ENCODE data around the gene LARP4. TPM values are rescaled to one million over a fixed set of nuclear protein-coding genes. Genes with fewer than 3 reads are reported as not detected.

Gene LARP4
- total and polyA plus RNA-seq, 8 donors: 6.2 to 38.5 (median 29.6) TPM

- no peak for DNase-seq
- TF ChIP-seq, protein P1, sequence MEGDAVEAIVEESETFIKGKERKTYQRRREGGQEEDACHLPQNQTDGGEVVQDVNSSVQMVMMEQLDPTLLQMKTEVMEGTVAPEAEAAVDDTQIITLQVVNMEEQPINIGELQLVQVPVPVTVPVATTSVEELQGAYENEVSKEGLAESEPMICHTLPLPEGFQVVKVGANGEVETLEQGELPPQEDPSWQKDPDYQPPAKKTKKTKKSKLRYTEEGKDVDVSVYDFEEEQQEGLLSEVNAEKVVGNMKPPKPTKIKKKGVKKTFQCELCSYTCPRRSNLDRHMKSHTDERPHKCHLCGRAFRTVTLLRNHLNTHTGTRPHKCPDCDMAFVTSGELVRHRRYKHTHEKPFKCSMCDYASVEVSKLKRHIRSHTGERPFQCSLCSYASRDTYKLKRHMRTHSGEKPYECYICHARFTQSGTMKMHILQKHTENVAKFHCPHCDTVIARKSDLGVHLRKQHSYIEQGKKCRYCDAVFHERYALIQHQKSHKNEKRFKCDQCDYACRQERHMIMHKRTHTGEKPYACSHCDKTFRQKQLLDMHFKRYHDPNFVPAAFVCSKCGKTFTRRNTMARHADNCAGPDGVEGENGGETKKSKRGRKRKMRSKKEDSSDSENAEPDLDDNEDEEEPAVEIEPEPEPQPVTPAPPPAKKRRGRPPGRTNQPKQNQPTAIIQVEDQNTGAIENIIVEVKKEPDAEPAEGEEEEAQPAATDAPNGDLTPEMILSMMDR (IDR thresholded peaks at IDR 0.05): no peak
- intact Hi-C loops (cut with DNase I): no loop called here
- Histone ChIP-seq H3K27me3 (no peaks in the 10 kb centered on the region), H3K4me1 (peaks cover 19 to 30% (median 22%) of the 10 kb centered on the region in 3 donors), H3K4me3 (no peak overlapping the region), H3K27ac (no peak overlapping the region), H3K9me3 (no peaks in the 10 kb centered on the region), H3K36me3 (no peaks in the 10 kb centered on the region)
- 79 to 91% methylated on average over 1 of the region's 1 CpG for WGBS, 2 donors
- no peak for FAIRE-seq
- ATAC-seq: no peak
Observed at GRCh38 chr12:50523772-50524171, 123.1 kb downstream of the LARP4 start.

DNA sequence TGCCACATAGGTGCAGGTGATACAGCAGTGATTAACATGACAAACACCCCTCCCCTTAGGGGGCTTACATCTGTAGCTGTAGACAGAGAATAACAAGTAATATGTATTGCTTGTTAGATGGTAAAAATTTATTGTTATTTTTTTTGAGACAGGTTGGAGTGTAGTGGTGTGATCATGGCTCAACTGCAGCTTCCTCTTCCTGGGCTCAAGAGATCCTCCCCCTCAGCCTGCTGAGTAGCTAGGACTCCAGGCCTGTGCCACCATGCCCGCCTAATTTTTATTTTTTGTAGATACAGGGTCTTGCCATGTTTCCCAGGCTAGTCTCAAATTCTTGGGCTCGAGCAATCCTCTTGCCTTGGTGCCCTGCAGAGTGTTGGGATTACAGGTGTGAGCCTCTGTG lies 123.9 kb downstream of the LARP4 start:
- intact Hi-C loops (cut with DNase I): no loop called here
- Histone ChIP-seq H3K27me3 (no peaks in the 10 kb centered on the region), H3K36me3 (no peaks in the 10 kb centered on the region), H3K4me3 (no peak overlapping the region), H3K9me3 (no peaks in the 10 kb centered on the region), H3K27ac (no peak overlapping the region), H3K4me1 (peaks cover 19 to 32% (median 22%) of the 10 kb centered on the region in 3 donors)
- no peak for FAIRE-seq
- TF ChIP-seq, protein P1 (IDR thresholded peaks at IDR 0.05): no peak
- ATAC-seq: no peak
- 97 to 98% methylated on average over 2 of the region's 2 CpGs for WGBS, 2 donors
- DNase-seq: no peak

DNA sequence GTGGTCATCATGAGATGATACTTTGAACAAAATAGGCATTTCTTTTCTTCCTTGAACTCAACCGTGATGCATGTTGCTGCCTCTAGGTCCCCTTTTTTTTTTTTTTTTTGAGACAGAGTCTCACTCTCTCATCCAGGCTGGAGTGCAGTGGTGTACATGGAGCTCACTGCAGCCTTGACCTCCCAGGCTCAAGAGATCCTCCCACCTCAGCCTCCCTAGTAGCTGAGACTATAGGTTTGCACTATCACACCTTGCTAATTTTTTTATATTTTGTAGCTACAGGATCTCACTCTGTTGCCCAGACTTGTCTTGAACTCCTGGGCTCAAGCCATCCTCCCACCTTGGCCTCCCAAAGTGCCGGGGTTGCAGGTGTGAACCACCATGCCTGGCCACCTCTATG lies 124.7 kb downstream of the LARP4 start:
- intact Hi-C loops (cut with DNase I): no loop called here
- H3K9me3 ChIP-seq: no peaks in the 10 kb centered on the region
- ATAC-seq (no peak), DNase-seq (no peak), FAIRE-seq (no peak)
- H3K27ac ChIP-seq: peak overlapping the region in 2 of 4 donors; percentile 80 to 86
- WGBS, 2 donors: 99 to 100% methylated on average over 2 of the region's 2 CpGs
- peaks cover 19 to 29% (median 22%) of the 10 kb centered on the region in 3 donors for H3K4me1 ChIP-seq
- no peak overlapping the region for H3K4me3 ChIP-seq
- TF ChIP-seq, protein P1 (IDR thresholded peaks at IDR 0.05): no peak
- no peaks in the 10 kb centered on the region for H3K27me3 ChIP-seq
- no peaks in the 10 kb centered on the region for H3K36me3 ChIP-seq

GRCh38 chr12:50527359-50527726 lies 126.7 kb downstream of the LARP4 start:
- Histone ChIP-seq H3K4me3 (no peak overlapping the region), H3K9me3 (no peaks in the 10 kb centered on the region), H3K27me3 (no peaks in the 10 kb centered on the region), H3K36me3 (no peaks in the 10 kb centered on the region), H3K27ac (peak overlapping the region in 3 of 4 donors; percentile 38 to 86 (median 80)), H3K4me1 (peaks cover 22 to 32% (median 29%) of the 10 kb centered on the region in 3 donors)
- intact Hi-C loops (cut with DNase I): no loop called here
- TF ChIP-seq, protein P1 (IDR thresholded peaks at IDR 0.05): no peak
- ATAC-seq (peak in 2 of 4 donors; percentile 5 to 6), DNase-seq (no peak), FAIRE-seq (no peak)
- WGBS, 2 donors: 50 to 59% methylated on average over 5 of the region's 5 CpGs

GRCh38 chr12:50528800-50529199 lies 128.1 kb downstream of the LARP4 start:
- Histone ChIP-seq H3K4me1 (peaks cover 37 to 46% (median 39%) of the 10 kb centered on the region in 3 donors), H3K36me3 (no peaks in the 10 kb centered on the region), H3K27me3 (no peaks in the 10 kb centered on the region), H3K9me3 (no peaks in the 10 kb centered on the region), H3K27ac (peak overlapping the region in 2 of 4 donors; percentile 18 to 24), H3K4me3 (no peak overlapping the region)
- FAIRE-seq (no peak), ATAC-seq (no peak), DNase-seq (no peak)
- TF ChIP-seq, protein P1 (IDR thresholded peaks at IDR 0.05): no peak
- intact Hi-C loops (cut with DNase I): no loop called here
- 72 to 75% methylated on average over 1 of the region's 1 CpG for WGBS, 2 donors

All from pancreas (tissue), 10 donors.